ENCODE results near the gene LACTBL1.

LACTBL1 gene

GRCh38 chr1:22941257-22941656 lies 31.4 kb downstream of the LACTBL1 start:
- no peak for DNase-seq

- no peak for DNase-seq
Observed at GRCh38 chr1:22936681-22937080, 36.0 kb downstream of the LACTBL1 start.

GRCh38 chr1:22935433-22935832 lies 37.2 kb downstream of the LACTBL1 start:
- no peak for DNase-seq

GRCh38 chr1:22932803-22933470 lies 39.7 kb downstream of the LACTBL1 start:
- no peak for DNase-seq

GRCh38 chr1:22930240-22930912 lies 42.3 kb downstream of the LACTBL1 start:
- peak; percentile 10 for DNase-seq

- DNase-seq, result no peak
Observed at GRCh38 chr1:22925111-22925510, 47.6 kb downstream of the LACTBL1 start.

GRCh38 chr1:22922640-22923039 lies 50.0 kb downstream of the LACTBL1 start:
- DNase-seq, result no peak

- no peak for DNase-seq
Observed at GRCh38 chr1:22921452-22922126, 51.1 kb downstream of the LACTBL1 start.

- DNase-seq, result no peak
Observed at GRCh38 chr1:22920734-22921451, 51.8 kb downstream of the LACTBL1 start.

- DNase-seq, result no peak
Observed at GRCh38 chr1:22920026-22920733, 52.5 kb downstream of the LACTBL1 start.

GRCh38 chr1:22919341-22920025 lies 53.2 kb downstream of the LACTBL1 start:
- no peak for DNase-seq

GRCh38 chr1:22918644-22919043 lies 54.0 kb downstream of the LACTBL1 start:
- DNase-seq, result no peak

- no peak for DNase-seq
Observed at GRCh38 chr1:22917989-22918388, 54.7 kb downstream of the LACTBL1 start.

GRCh38 chr1:22916471-22916820 lies 56.2 kb downstream of the LACTBL1 start:
- no peak for DNase-seq

- no peak for DNase-seq
Observed at GRCh38 chr1:22915816-22916470, 56.7 kb downstream of the LACTBL1 start.

GRCh38 chr1:22915231-22915630 lies 57.4 kb downstream of the LACTBL1 start:
- no peak for DNase-seq

GRCh38 chr1:22914633-22915217 lies 57.9 kb downstream of the LACTBL1 start:
- DNase-seq, result no peak

- no peak for DNase-seq
Observed at GRCh38 chr1:22914156-22914555, 58.5 kb downstream of the LACTBL1 start.

- DNase-seq, result no peak
Observed at GRCh38 chr1:22913421-22914141, 59.1 kb downstream of the LACTBL1 start.

GRCh38 chr1:22912311-22912710 lies 60.4 kb downstream of the LACTBL1 start:
- DNase-seq, result no peak
